K562 (cell line): Measurements from ENCODE around the gene MTO1. TPM values are rescaled to one million over a fixed set of nuclear protein-coding genes. Genes with fewer than 3 reads are reported as not detected.

ENCODE experiments used
- ARID4B ChIP-seq: sonication (generic); formaldehyde crosslinking; IDR thresholded peaks from 2 replicates; pipeline ENCODE4 v1.8.0; 2022; ENCODE audit warnings: mild to moderate bottlenecking, missing genetic modification reagents
- CEBPZ ChIP-seq: fragments of 150-350 bp; IDR thresholded peaks from 2 replicates; pipeline ENCODE4 v1.6.1; 2014; ENCODE audit warnings: low read depth, mild to moderate bottlenecking, low read length, borderline replicate concordance
- POLR2G ChIP-seq: fragments of 200-400 bp; formaldehyde crosslinking; IDR thresholded peaks from 2 replicates; pipeline ENCODE4 v1.6.1; 2017; ENCODE audit warnings: low read depth, mild to moderate bottlenecking, antibody characterized with exemption, low read length, moderate library complexity
- RB1 ChIP-seq: fragments of 450-650 bp; IDR thresholded peaks from 2 replicates; pipeline ENCODE4 v1.6.1; 2017; ENCODE audit warnings: low read depth, mild to moderate bottlenecking
- ZBTB40 ChIP-seq, 2 experiments: fragments of 450-650 bp in 1 of 2; sonication (generic) in 1 of 2; formaldehyde crosslinking in 1 of 2; IDR thresholded peaks; 2 replicates each; pipeline versions ENCODE4 v1.7.1 to v1.9.0; 2016 to 2022; ENCODE audit warnings: inconsistent platforms in 1 of 2, mild to moderate bottlenecking in 1 of 2, missing genetic modification reagents in 1 of 2
- ZNF282 ChIP-seq: sonication (generic); formaldehyde crosslinking; IDR thresholded peaks from 2 replicates; pipeline ENCODE4 v1.8.1; 2023; ENCODE audit warnings: missing genetic modification reagents
- ZNF57 ChIP-seq: fragments of 450-650 bp; formaldehyde crosslinking; IDR thresholded peaks from 2 replicates; pipeline ENCODE4 v1.4.0; 2020; ENCODE audit warnings: mild to moderate bottlenecking, moderate library complexity
- ZNF75A ChIP-seq: fragments of 450-650 bp; formaldehyde crosslinking; IDR thresholded peaks from 2 replicates; pipeline ENCODE4 v1.4.0; 2020; ENCODE audit warnings: mild to moderate bottlenecking
- polyA plus RNA-seq, 8 experiments: library from polyadenylated mRNA; depleted of rRNA in 4 of 8; stranded (reverse) in 5 of 8; unstranded in 3 of 8; fragments of >200 nt; fragmentation: Nextera tagmentation in 2 of 8; fragmentation: Illumina TruSeq in 1 of 8; extraction: Ambion mirVana in 2 of 8; extraction: Trizol in 1 of 8; gene quantifications; 2 replicates each; pipeline versions ENCODE4 v1.2.1 to v1.2.3, GENCODE V29; 2011 to 2014; ENCODE audit warnings: inconsistent platforms in 1 of 8, missing spikeins in 1 of 8
- total RNA-seq, 7 experiments: library from RNA; depleted of rRNA in 6 of 7; stranded (reverse); fragments of >200 nt in 6 of 7; fragmentation: Illumina TruSeq in 2 of 7; extraction: Trizol in 2 of 7; gene quantifications; 2 replicates each; pipeline versions ENCODE4 v1.2.1 to v1.2.3, GENCODE V29; 2011 to 2021; ENCODE audit warnings: low replicate concordance in 1 of 7

MTO1 gene
- total and polyA plus RNA-seq, 9 of the 15 experiments (the other 6 are each of a cell fraction or from before 2014, with no cell fraction given): 33.4 to 62.3 (median 50.6) TPM

GRCh38 chr6:73461537-73462350 lies at the start of gene MTO1 (continued):
- peak; percentile 30; the same call in 1 of the 2 replicates for TF ChIP-seq ZBTB40 (IDR thresholded peaks at IDR 0.05)
- TF ChIP-seq ZBTB40 (CRISPR knock-in tag; IDR thresholded peaks at IDR 0.05): no peak
- no peak for TF ChIP-seq CEBPZ
- peak; percentile 94 for TF ChIP-seq POLR2G
- TF ChIP-seq ZNF282 (CRISPR knock-in tag): no peak
- no peak for TF ChIP-seq ZNF75A (CRISPR knock-in tag)
- TF ChIP-seq RB1: peak; percentile 36; the same call in 1 of the 2 replicates
- TF ChIP-seq ARID4B (CRISPR knock-in tag): peak; percentile 56; the same call in 1 of the 2 replicates
- no peak for TF ChIP-seq ZNF57 (CRISPR knock-in tag)
